ENCODE results near the gene LARP6.
"Not testable (repeated sequence)": the region's sequence is repeated elsewhere in the genome, so short reads cannot be mapped to it uniquely, and the experiment has no call there.

The LARP6 gene

GRCh38 chr15:70829371-70830166, 24.4 kb downstream of the LARP6 start:
- DNase-seq (ENCODE audit: low read depth) = no peak

- no peak for DNase-seq (ENCODE audit: low read depth)
Observed at GRCh38 chr15:70827721-70828120, 26.2 kb downstream of the LARP6 start.

DNA sequence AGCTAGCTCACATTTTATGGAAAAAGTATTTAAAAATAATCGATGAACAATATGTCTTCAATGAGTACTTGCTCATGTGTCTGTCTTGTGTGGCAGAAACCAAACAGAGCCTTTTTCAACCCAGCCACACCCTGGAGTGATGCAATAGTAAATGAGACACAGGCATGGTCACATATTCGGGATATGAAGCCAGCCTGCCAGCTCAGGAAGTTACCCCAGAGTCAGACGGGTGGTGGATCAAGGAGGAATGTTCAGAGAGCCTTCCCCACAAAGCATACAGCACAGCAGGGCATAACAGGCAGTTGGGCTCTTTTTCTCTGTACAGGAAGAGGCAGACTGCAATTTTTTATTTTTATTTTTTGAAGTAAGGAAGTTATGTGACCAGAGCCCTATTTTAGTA, 27.3 kb downstream of the LARP6 start:
- DNase-seq (ENCODE audit: low read depth) = no peak

DNA sequence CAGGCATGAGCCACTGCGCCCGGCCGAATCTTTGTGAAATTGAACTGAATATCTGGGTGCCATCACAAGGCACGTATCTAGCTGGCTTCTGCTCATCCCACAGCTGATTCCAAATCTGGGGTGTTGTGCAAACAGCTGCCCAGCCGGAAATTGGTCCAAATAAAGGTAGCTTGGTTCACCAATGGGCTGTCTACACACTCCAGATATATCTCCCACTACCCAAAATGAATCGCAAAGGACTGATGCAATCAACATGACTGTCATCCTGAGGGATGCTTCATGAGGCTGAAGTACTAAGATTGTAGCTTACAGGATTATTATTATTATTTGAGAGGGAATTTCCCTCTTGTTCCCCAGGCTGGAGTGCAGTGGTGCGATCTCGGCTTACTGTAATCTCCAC, 28.1 kb downstream of the LARP6 start:
- DNase-seq (ENCODE audit: low read depth) = no peak

- DNase-seq (ENCODE audit: low read depth) = no peak
Observed at GRCh38 chr15:70823196-70823595, 30.8 kb downstream of the LARP6 start.

GRCh38 chr15:70820214-70820613, 33.7 kb downstream of the LARP6 start:
- DNase-seq (ENCODE audit: low read depth) = no peak

- no peak for DNase-seq (ENCODE audit: low read depth)
Observed at GRCh38 chr15:70818580-70818979, 35.4 kb downstream of the LARP6 start.

DNA sequence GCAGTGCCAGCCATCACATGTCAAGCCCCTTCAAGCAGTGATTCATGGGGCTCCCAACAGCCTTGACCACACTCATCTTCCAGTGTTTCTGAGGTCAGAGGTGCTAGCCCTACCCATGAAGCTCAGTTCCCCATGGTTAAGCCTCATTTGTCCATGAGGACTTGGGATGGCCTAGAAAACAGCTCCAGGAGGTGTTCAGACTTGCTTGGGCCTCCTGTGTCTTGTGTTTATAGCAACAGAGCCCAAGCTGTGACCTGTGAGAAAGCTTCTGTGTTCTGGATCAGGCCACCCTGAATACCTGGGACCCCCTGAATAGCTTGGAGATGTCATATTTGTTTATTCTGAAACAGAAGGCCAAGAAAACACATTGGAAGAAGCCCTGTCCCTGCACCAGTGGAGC, 36.7 kb downstream of the LARP6 start:
- no peak for DNase-seq (ENCODE audit: low read depth)

DNA sequence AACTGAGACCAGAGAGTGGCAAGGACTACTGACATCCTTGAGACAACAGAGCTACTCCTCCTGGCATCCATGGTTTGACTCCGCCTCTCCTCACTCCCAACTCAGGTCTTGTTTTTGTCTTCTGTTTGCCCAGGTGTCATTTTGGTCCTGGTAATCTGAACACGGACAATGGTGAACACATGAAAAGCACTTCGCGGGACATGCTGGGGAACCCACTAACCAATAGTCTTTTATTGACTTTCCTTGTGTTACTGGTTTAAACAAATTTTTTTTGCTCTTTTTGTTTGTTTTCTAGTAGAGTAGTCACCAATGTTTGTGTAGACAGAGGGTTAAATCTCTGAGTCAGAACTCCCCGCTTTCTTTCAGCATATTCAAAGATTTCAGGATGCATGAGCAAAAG, 38.4 kb downstream of the LARP6 start:
- no peak for DNase-seq (ENCODE audit: low read depth)

DNA sequence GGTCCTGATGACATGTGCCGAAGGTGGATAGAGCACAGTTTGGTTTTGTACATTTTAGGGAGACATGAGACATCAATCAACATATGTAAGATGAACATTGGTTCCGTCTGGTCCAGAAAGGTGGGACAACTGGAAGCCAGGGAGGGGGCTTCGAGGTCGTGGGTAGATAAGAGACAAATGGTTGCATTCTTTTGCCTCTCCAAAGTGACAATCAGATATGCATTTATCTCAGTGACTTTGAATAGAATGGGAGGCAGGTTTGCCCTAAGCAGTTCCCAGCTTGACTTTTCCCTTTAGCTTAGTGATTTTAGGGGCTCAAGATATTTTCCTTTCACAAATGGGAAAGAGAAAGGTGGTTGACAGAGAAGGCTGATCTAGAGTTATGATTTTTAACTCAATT, 38.9 kb downstream of the LARP6 start:
- not testable (repeated sequence) for DNase-seq (ENCODE audit: low read depth)

DNA sequence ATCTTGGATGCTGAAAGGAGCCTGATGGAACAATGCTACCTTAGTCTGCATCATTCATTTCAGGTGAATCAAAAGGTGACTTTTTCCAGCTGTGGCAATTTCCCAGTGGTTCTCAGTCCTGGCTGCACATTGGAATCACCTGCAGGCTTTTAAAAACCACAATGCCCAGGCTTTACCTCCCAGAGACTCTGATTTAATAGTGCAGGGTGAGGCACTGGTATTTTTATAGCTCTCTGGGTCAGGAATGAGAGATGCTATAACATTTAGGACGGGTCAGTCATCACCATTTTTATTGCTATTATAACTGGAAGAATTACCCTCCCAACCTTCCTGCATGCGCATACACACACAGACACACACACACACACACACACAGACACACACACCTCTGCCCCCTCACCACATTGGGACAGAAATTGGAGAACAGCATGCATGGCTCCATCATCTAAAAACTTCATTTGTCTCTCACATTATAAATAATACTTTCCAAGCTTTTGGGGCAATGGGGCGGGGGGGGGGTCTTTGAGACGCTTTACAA, 41.1 kb downstream of the LARP6 start:
- no peak for DNase-seq (ENCODE audit: low read depth)

DNA sequence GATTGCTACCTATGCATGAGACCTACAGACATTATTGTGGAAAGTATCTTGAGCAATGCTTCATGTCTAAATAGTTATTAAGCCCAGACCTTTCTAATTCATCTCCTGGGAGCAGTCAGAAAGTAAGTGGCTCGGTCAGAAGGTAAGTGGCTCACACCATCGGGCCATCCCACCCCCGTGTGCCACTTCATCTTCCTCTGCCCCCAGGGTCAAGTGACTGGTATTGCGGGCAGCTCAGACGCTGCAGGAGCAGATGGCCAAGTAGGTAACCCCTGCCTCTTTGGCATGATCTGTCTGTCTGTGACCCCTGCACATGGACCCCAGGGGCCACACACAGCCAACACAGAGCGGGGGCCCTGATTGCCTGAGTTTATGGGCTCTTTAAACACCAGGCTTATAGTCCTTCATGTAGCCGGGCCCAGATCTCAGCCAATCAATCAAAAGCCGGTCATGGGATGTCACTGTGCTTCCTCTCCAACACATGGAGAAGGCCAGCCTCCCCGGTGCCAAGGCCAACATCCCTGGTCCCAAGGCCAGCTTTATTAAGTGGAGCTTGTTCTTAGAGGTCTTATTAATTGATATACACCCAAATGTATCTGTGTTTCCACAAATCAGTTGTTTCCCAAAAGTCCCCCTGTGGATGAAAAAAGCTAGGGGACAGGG, 42.9 kb downstream of the LARP6 start:
- no peak for DNase-seq (ENCODE audit: low read depth)

GRCh38 chr15:70806992-70807712, 46.8 kb downstream of the LARP6 start:
- DNase-seq (ENCODE audit: low read depth) = no peak

- DNase-seq (ENCODE audit: low read depth) = not testable (repeated sequence)
Observed at GRCh38 chr15:70804388-70804787, 49.6 kb downstream of the LARP6 start.

GRCh38 chr15:70802629-70803028, 51.3 kb downstream of the LARP6 start:
- no peak for DNase-seq (ENCODE audit: low read depth)

GRCh38 chr15:70801109-70801508, 52.8 kb downstream of the LARP6 start:
- DNase-seq (ENCODE audit: low read depth) = no peak

GRCh38 chr15:70799667-70800450, 54.1 kb downstream of the LARP6 start:
- no peak for DNase-seq (ENCODE audit: low read depth)

GRCh38 chr15:70797464-70797863, 56.5 kb downstream of the LARP6 start:
- DNase-seq (ENCODE audit: low read depth) = no peak

- DNase-seq (ENCODE audit: low read depth) = no peak
Observed at GRCh38 chr15:70796516-70797310, 57.2 kb downstream of the LARP6 start.

DNA sequence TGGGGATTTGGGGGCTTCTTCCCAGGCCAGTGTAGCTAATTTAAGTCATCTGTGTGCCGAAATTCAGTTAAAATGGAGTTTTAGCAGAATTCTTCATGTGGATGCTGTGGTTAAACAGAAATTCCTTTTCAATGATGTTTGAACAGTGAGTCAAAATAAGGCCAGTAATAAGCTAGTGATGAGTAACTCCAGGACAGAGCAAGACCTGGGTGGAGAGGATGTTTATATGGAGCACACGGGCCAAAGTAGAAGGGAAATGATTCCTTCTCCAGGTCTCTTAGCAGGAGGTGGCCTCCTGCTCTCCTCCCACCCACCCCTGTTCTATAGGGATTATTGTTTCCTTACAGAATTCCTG, 58.7 kb downstream of the LARP6 start:
- no peak for DNase-seq (ENCODE audit: low read depth)

DNA sequence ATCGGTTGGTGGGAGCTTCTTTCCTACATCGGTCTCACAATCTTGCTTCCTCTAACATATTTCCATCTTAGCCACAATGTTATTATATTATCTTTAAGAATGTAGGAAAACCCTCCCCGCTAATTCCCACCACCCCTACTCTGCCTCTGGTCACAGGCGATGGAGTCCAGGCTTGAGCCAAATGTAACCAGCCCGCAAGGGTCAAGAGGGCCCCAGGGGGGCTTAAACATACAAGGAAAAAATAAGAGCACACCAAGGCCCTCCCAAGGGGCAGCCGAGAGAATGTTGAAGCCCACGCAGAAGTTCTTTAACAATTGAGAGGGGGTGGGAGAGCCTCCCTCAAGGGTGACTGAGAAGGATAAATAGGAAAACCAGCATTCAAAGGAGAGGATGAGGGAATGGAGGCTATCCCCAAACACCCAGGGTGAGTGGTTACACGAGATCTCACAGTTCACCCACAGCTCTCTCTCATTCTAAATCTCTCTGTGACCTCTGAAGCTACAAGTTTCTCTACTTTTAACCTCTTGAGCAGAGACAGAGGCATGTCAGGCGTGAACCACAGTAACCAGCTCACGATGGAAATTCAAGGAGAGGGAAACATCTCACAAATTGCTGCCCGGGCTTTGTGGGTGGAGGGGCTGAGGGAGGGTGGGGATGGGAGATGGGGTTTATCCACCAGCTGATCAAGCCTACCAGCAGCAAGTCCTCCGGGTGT, 59.2 kb downstream of the LARP6 start:
- DNase-seq (ENCODE audit: low read depth) = no peak
